Stomach (tissue), 9 donors: ENCODE data around the gene ARID3B. TPM values are rescaled to one million over a fixed set of nuclear protein-coding genes. Genes with fewer than 3 reads are reported as not detected.
A peak's percentile ranks its signal among the peaks of the same experiment; 100 is the strongest.

Experiments
- DNase-seq, 2 donors: peaks; one replicate each; pipeline versions ENCODE4 v3.0.0 to v3.0.0-alpha.2; 2013 to 2019
- H3K27ac ChIP-seq, 5 donors: fragments of 200-600 bp in 4 of 5; sonication (generic) in 4 of 5; one replicate each; pipeline ENCODE4 v1.5.1; 2013 to 2019; ENCODE audit warnings: mild to moderate bottlenecking in 1 of 5, moderate library complexity in 1 of 5
- H3K27me3 ChIP-seq, 3 donors: fragments of 200-600 bp; sonication (generic); one replicate each; pipeline ENCODE4 v1.5.1; 2017 to 2019; ENCODE audit warnings: mixed run types in 1 of 3
- H3K36me3 ChIP-seq, 4 donors: fragments of 200-600 bp; sonication (generic); 1 replicate in 3 of 4; 2 replicates in 1 of 4; pipeline ENCODE4 v1.5.1; 2016 to 2019
- H3K4me1 ChIP-seq, 4 donors: fragments of 200-600 bp; sonication (generic); one replicate each; pipeline ENCODE4 v1.5.1; 2016 to 2019
- H3K4me3 ChIP-seq, 4 donors: fragments of 200-600 bp; sonication (generic) in 3 of 4; one replicate each; pipeline ENCODE4 v1.5.1; 2016 to 2019; ENCODE audit warnings: mild to moderate bottlenecking in 1 of 4
- H3K9me3 ChIP-seq, 4 donors: fragments of 200-600 bp; sonication (generic); one replicate each; pipeline ENCODE4 v1.5.1; 2016 to 2019
- EP300 ChIP-seq: sonication (generic); formaldehyde crosslinking; IDR thresholded peaks from one replicate; pipeline ENCODE4 v1.6.1; 2017; ENCODE audit warnings: antibody characterized with exemption
- POLR2A ChIP-seq, 4 donors: fragments of 450-650 bp; IDR thresholded peaks; one replicate each; pipeline ENCODE4 v1.6.1; 2016; ENCODE audit warnings: antibody characterized with exemption in 4 of 4, control low read depth in 2 of 4, mild to moderate bottlenecking in 1 of 4, moderate library complexity in 1 of 4
- POLR2AphosphoS5 ChIP-seq, 3 donors: sonication (generic); formaldehyde crosslinking; IDR thresholded peaks; one replicate each; pipeline ENCODE4 v1.6.1; 2016; ENCODE audit warnings: antibody characterized with exemption in 3 of 3
- WGBS, 5 donors: extraction: QIAGEN DNeasy Blood & Tissue Kit in 3 of 5; methylation state at CpG; one replicate each; pipeline versions ENCODE4 v1.1.5 to v1.1.7; 2013 to 2018; 5-methylcytosine and 5-hydroxymethylcytosine counted together
- intact Hi-C: fragments of 100-400 bp; cut with DNase I; formaldehyde crosslinking; loops from one replicate; pipeline ENCODE4 v1.15.1; 2023; ENCODE audit warnings: low total_unique reads
- polyA plus RNA-seq, 3 donors: library from polyadenylated mRNA; stranded (reverse); fragments of 200-250 nt; gene quantifications; one replicate each; pipeline ENCODE4 v1.2.3, GENCODE V29; 2013
- total RNA-seq, 5 donors: library from RNA; depleted of rRNA; stranded (reverse); fragments of >200 nt; gene quantifications; one replicate each; pipeline versions ENCODE4 v1.1.0 to v1.2.3, GENCODE V29; 2014 to 2016
- TF ChIP-seq, protein P1 (sequence below), 7 experiments: fragments of 450-650 bp in 4 of 7; fragments of 200-600 bp in 3 of 7; sonication (generic) in 3 of 7; IDR thresholded peaks; one replicate each; pipeline ENCODE4 v1.5.1; 2016 to 2019; ENCODE audit warnings: antibody characterized with exemption in 7 of 7, control low read depth in 2 of 7, mild to moderate bottlenecking in 1 of 7
- donor health status: healthy with polysubstance abuse.
- donor health status: Bipolar disorder and iron deficiency.
- donor health status: healthy.

Gene ARID3B
- total and polyA plus RNA-seq, 8 donors = 2.2 to 25.2 (median 5.1) TPM

DNA sequence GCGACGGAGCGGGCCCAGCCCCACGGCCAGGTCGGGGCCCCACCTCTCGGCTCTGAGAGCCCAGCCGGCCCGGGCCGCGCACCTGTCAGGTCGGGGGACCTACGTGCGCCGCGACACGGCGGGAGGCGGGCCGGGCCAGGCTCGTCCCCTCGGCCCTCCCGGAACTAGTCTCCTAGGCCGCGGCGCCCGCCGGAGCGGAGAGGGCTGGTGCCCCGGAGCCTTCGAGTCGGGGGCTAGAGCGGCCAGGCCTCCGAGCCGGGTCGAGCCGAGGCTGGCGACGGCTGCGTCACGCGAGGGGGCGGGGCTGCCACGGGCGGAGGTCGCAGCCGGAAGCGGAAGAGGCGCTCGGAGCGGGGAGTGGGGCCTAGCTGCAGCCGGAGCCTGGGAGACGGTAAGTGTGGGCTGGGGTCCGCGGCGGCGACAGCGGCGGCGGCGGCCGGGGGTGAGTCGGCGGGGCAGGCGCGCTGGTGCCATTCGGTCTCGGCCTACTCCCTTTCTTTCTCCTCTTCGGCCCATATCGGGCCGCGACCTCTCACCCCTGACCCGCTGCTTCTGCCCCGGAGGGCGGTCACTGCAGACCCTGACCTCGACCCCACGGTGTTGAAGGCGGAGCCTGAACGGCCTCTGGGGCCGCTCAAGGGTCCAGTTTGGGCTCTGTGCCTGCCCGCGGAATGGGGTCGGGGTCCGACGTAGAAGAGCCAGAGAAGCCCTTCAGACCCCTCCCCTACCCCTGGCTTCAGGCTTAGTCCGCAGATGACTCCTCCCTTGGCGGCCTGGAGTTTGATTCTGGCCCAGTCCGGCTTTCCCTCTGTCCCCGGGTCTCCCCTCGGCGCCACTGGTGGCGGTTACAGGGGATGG is 74.7 kb downstream of the ARID3B start, which contains the start of gene CLK3:
Gene CLK3, plus strand, starts transcription at position 329 of the 858 bp plus-strand sequence. CDS start 3,361 bp downstream, outside the sequence.
- peak; percentile 98 to 99 for DNase-seq
- peaks cover 29 to 56% (median 54%) of the 10 kb centered on the region in 4 donors for H3K4me1 ChIP-seq
- peak within 1 kb of the TSS; percentile 95 to 99 (median 97) for H3K27ac ChIP-seq
- no peak for TF ChIP-seq POLR2A (IDR thresholded peaks at IDR 0.05)
- peak; percentile 86 to 96 (median 89) for TF ChIP-seq POLR2AphosphoS5 (IDR thresholded peaks at IDR 0.05)
- TF ChIP-seq, protein P1, sequence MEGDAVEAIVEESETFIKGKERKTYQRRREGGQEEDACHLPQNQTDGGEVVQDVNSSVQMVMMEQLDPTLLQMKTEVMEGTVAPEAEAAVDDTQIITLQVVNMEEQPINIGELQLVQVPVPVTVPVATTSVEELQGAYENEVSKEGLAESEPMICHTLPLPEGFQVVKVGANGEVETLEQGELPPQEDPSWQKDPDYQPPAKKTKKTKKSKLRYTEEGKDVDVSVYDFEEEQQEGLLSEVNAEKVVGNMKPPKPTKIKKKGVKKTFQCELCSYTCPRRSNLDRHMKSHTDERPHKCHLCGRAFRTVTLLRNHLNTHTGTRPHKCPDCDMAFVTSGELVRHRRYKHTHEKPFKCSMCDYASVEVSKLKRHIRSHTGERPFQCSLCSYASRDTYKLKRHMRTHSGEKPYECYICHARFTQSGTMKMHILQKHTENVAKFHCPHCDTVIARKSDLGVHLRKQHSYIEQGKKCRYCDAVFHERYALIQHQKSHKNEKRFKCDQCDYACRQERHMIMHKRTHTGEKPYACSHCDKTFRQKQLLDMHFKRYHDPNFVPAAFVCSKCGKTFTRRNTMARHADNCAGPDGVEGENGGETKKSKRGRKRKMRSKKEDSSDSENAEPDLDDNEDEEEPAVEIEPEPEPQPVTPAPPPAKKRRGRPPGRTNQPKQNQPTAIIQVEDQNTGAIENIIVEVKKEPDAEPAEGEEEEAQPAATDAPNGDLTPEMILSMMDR (IDR thresholded peaks at IDR 0.05) = no peak
- no peak for TF ChIP-seq EP300
- no peaks in the 10 kb centered on the region for H3K27me3 ChIP-seq
- peak within 1 kb of the TSS; percentile 82 to 93 (median 91) for H3K4me3 ChIP-seq
- no peaks in the 10 kb centered on the region for H3K9me3 ChIP-seq
- peaks cover 18 to 26% (median 22%) of the 10 kb centered on the region in 4 donors for H3K36me3 ChIP-seq
- intact Hi-C loops = no loop called here
- WGBS, 5 donors = 0 to 1% (median 0%) methylated on average over 15 to 91 of the region's 91 CpGs

DNA sequence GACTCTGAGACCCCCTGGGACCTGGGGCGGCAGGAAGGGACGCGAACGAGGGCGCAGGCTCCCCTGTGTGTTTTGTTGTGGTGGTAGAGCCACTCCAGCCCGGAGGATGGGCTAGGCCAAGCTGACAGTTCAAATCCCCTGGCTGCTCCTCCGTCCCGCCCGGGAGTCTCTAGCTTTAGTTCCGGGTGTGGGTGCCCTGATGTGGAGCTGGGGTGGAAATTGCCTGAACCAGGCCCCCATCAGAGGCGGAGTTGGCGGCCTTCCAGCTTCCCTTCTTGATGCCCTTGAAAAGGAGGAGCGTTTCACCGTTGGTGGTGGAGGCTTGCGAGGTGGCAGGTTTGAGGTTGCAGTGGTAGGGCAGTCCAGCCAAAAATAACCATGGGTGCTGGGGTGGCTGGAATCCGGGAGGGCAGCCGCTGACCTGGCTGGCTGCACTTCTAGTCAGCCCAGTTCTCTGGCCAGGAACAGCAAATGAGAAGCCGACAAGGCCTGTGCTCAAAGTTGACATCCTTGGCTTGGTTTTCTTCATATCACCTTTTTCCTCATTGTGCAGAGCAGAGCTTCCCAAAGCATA is 75.4 kb downstream of the ARID3B start:
- Histone ChIP-seq H3K9me3 (no peaks in the 10 kb centered on the region), H3K4me3 (peak overlapping the region; percentile 82 to 93 (median 91)), H3K4me1 (peaks cover 34 to 63% (median 61%) of the 10 kb centered on the region in 4 donors), H3K27me3 (no peaks in the 10 kb centered on the region), H3K36me3 (peaks cover 24 to 34% (median 29%) of the 10 kb centered on the region in 4 donors), H3K27ac (peak overlapping the region; percentile 95 to 99 (median 97))
- intact Hi-C loops = no loop called here
- 0 to 2% (median 1%) methylated on average over 12 to 18 of the region's 18 CpGs for WGBS, 5 donors
- peak; percentile 87 to 91 for DNase-seq
- TF ChIP-seq EP300 (no peak), POLR2AphosphoS5 (IDR thresholded peaks at IDR 0.05) (peak in 2 of 3 donors; percentile 45 to 75)

DNA sequence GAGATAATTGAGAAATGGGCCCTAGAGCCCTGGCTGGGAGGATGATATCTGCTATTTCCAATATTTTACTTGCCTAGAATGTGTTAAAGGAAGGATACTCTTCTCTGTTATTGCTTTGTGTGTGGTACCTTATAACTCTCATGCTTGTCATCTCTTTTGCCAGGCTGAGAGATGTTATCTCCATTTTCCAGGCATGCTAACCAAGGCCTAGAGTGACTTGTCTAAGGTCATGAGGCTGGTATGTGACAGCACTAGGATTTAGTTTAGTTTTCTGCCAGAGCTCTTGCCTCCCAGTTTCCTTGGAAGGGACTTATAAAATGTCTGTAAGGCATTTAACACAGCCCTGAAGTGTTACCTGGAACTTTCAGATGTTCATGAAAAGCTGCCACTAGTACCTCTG is 76.0 kb downstream of the ARID3B start:
- TF ChIP-seq EP300 (no peak), POLR2AphosphoS5 (IDR thresholded peaks at IDR 0.05) (no peak), POLR2A (IDR thresholded peaks at IDR 0.05) (no peak)
- TF ChIP-seq, protein P1 (IDR thresholded peaks at IDR 0.05) = no peak
- intact Hi-C loops = no loop called here

DNA sequence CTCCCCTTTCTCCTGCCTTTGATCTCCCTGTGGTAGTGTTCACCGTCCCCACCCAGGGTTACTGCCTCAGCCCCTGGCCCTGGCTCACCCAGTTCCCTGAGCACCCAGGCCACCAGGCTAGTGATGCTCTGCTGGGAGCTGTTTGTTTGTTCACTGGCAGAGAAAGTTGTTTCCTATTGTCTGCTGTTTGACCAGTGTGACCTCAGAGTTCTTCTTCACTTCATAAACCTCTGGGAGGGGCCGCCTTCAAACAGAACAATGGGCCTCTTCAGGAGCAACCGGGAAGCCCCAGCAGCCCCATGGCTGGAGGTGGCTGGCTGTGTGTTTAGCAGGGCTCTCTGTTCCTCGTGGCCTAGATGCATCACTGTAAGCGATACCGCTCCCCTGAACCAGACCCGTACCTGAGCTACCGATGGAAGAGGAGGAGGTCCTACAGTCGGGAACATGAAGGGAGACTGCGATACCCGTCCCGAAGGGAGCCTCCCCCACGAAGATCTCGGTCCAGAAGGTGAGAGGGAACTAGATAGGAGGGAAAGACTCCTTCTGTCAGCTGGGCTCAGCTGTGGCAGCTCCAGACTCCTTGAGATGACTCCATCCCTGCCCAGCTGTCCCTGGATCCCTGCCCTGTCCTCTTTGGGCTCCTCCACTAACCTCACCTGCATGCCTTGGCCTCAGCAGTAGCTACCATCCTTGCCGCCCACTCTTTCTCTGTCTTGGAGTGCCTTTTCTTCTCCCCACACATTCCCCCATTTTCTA is 78.0 kb downstream of the ARID3B start:
- peaks cover 50 to 59% (median 55%) of the 10 kb centered on the region in 4 donors for H3K36me3 ChIP-seq
- no peak for TF ChIP-seq POLR2AphosphoS5 (IDR thresholded peaks at IDR 0.05)
- TF ChIP-seq, protein P1 (IDR thresholded peaks at IDR 0.05) = no peak
- no peak for TF ChIP-seq POLR2A (IDR thresholded peaks at IDR 0.05)
- TF ChIP-seq EP300 = no peak
- no peak for DNase-seq
- H3K27ac ChIP-seq = no peak overlapping the region
- WGBS, 5 donors = 75 to 84% (median 81%) methylated on average over 15 of the region's 15 CpGs
- H3K4me1 ChIP-seq = peaks cover 34 to 76% (median 63%) of the 10 kb centered on the region in 4 donors
- intact Hi-C loops = no loop called here
- H3K27me3 ChIP-seq = no peaks in the 10 kb centered on the region
- no peaks in the 10 kb centered on the region for H3K9me3 ChIP-seq
- peak overlapping the region in 1 of 4 donors; percentile 2 for H3K4me3 ChIP-seq

More for the DNA sequence above, 76.0 kb downstream of the ARID3B start:
- no peak for DNase-seq
- Histone ChIP-seq H3K36me3 (peaks cover 30 to 39% (median 35%) of the 10 kb centered on the region in 4 donors), H3K9me3 (no peaks in the 10 kb centered on the region), H3K27me3 (no peaks in the 10 kb centered on the region), H3K27ac (peak overlapping the region in 4 of 5 donors; percentile 95 to 99 (median 98)), H3K4me1 (peaks cover 34 to 69% (median 64%) of the 10 kb centered on the region in 4 donors), H3K4me3 (peak overlapping the region; percentile 82 to 93 (median 91))
